Activated CD8-positive, alpha-beta memory T cell treated with anti-CD3 and anti-CD28 coated beads, Interleukin-2, amount 50 U/mL, for 24 hours (primary cell): Measurements from ENCODE around the gene ABCC3.

Experiments
- DNase-seq: peaks from one replicate; pipeline ENCODE4 v3.0.0-alpha.2; 2020; ENCODE audit errors: extremely low read depth

ABCC3 gene

DNA sequence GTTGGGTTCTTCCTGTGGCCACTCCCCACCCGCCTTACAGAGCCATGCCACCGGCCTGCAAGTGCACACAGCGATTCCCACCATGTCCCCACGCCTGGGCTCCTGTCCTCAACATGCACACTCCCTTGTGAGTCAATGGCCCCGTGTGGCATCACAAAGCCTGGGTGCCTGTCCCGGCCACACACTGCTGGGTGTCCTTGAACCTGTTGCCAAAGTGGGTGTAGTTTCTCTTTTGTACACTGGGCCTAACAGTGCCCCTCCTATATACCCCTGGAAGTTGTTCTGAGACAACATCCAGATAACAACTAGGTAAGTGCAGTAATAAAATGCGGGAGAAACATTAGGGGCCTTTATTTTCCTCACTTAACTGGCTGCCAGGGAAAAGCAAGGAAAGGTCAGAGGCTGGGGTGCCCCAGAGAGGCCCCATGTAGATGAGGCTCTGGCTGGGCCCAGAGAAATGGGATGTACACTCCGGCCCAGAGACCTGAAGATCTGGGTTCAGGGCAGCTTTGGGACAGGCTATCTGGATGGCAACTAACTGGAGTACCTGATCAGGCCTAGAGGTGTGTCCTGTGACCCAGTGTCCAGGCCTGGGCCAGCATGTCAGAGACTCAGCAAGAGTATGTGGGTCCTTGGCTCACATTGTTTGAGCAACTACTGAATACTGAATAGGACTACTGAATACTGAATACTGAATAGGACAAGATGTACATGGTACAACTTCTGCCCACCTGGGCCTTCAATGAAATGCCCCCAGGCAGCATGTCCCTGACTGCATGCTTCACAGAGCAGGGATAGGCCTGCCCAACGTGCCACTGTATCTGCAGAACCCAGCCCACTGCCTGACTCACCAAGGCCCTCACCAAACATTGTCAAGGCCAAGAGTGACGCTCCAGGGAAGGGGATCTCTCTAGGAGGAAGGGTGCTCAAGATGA, 8.3 kb downstream of the ABCC3 start:
- no peak for DNase-seq

DNA sequence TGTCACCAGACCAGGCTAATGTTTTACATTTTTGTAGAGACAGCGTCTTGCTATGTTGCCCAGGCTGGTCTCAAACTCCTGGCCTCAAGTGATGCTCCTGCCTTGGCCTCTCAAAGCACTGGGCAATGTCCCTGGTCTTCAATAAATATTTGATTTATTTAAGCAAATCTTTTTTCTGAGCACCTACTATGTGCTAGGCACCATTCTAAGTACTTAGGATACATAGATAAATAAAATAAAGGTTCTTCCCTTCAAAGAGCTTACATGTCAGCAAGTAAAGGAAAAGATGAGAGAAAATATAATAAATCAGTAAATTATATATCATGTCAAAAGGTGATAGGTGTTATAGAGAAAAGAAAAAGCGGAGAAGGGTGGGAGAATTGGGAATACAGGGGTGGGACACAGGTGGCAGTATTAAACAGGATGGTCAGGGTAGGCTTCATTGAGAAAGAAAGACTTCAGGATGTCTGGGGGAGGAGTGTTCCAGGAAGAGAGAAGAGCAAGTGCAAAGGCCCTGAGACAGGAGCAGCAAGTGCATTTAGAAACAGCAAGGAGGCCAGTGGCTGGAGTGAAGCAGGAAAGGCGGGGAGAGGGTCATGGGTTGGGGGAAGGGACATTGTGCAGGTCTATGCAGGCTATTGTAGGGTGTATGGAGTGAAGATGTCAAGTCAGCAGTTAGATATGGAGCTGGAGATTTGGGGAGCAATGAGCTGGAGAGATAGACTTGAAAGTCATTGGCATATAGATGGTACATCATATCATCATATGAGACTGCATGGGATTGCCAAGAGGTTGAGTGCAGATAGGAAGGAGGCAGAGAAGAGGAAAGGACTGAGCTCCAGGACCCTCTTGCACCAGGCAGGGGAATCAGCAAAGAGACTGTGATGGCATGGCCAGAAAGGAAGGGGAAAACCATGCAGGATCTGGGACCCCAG, 11.3 kb downstream of the ABCC3 start:
- no peak for DNase-seq

DNA sequence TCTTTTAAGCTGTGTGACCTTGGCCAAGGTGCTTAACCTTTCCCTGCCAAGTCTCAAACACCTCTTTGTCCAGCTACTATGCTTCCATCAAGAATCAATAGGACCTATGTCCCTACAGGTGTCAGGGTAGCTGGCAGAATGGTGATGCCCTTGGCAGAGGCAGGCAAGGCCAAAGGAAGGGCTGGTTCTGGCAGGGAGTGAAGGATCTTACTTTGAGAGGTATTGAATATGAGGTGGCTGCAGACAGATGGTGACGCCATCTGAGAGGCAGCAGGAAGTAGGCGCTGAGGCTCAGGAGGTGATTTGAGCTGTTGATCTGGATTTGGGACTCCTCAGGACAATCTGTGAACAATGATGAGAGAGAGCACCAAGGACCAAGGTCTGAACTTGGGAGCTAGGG, 12.5 kb downstream of the ABCC3 start:
- DNase-seq: no peak

DNA sequence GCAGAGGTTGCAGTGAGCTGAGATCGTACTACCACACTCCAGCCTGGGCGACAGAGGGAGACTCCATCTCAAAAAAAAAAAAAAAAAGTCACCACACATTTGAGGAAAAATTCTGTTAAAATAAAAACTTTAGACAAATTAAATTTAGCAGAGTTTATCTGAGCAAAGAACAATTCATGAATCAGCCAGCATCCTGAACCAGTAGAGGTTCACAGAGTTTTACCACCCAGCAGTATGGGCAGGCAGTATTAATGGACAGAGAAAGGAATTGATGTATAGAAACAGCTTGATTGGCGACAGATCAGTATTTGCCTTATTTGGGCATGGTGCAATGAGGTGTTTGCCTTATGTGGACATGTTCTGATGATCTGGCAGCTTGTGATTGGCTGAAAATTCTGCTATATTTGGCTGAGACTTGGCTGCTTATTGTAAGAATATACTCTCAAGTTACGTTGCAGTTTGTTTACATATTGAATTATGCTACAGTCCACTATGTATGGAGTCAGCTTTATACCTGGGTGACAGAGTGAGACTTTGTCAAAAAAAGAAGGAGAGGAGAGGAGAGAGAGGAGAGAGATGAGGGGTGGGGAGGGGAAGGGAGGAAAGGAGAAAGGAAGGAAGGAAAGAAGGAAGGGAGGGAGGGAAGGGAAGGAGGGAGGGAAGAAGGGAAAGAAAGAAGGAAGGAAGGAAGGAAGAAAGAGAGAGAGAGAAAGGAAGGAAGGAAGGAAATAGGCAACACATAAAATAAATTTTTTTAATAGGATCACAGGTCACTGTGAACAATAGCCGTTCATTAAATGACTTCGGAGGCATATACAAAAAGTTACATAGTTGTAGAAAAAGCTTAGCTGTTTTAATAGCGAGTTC, 14.6 kb downstream of the ABCC3 start:
- DNase-seq: no peak

DNA sequence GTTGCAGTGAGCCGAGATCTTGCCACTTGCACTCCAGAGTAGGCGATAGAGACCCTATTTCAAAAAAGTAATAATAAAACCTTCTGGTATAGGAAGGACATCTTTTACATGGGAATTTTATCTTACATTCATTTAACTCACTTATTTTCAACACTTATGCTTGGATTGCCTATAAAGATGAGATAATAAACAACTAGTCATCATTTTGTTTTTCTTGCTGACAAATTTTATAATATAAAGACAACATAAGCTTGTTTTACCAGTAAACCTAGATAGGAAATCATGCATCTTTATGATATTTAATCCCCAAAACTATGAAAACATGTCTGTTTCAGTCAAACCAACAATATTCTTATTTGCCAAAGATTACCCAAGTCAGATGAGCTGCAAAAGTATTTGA, 17.0 kb downstream of the ABCC3 start:
- DNase-seq: no peak

DNA sequence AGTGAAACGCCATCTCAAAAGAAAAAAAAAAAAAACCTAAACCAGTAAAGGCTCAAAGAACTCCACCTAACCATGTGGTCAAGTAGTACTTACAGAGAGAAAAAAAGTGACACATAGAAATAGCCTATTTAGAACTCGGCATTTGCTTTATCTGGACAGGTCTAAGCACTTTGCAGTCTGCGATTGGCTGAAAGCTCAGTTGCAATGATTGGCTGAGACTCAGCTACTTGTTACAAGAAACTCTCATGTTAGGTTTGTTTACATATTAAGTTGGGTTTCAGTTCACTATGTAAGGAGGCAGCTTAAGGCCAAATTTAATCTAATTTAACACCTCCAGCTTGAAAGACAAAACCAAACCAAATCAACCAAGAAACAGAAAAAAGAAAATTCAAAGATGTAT, 19.1 kb downstream of the ABCC3 start:
- DNase-seq: no peak

DNA sequence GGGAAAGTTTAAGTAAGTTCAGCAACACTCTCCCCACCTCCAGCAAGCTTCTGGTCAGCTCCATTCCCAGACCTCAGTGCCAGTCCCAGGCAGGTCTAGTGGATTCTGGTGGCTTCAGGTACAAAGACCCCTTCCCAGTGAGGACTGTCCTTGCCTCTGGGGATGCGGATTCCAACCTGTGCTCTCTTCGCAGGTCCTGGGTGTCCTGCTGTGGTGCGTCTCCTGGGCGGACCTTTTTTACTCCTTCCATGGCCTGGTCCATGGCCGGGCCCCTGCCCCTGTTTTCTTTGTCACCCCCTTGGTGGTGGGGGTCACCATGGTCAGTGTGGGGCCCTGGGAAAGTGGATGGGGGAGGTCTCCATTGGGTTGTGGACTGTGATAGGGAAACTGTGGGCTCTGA, 21.8 kb downstream of the ABCC3 start:
- no peak for DNase-seq

DNA sequence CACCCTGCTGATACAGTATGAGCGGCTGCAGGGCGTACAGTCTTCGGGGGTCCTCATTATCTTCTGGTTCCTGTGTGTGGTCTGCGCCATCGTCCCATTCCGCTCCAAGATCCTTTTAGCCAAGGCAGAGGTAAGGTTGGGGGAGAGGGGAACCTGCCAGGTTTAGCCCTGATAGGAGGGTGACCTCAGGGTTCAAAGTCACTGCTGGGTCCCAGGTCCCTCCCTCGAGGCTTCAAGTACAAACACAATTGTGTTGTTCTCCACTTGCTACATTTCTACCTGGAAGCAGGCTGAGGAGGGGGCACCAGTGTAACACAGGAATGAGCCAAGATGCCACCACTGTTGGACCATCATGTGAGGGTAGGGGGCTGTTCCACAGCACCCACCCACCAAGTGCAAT, 22.4 kb downstream of the ABCC3 start:
- no peak for DNase-seq

DNA sequence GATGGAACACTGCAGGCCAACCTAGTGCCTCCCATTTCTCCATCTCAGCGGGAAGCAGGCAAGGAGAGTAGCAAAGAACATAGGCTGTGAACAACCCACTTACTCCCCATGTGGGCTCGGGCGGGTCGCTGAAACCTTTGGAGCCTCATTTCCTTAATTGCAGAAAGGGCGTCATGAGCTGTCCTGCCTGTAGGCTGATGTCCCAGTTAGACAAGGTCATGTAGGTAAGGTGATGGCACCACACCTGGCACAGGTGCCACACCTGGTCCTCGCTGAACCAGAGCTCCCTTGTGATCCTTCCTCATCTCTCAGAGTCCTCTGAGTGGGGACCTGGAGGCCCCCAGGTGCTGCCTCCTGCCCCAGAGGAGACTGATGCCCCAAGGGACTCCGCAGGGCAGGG, 22.9 kb downstream of the ABCC3 start:
- DNase-seq: no peak

DNA sequence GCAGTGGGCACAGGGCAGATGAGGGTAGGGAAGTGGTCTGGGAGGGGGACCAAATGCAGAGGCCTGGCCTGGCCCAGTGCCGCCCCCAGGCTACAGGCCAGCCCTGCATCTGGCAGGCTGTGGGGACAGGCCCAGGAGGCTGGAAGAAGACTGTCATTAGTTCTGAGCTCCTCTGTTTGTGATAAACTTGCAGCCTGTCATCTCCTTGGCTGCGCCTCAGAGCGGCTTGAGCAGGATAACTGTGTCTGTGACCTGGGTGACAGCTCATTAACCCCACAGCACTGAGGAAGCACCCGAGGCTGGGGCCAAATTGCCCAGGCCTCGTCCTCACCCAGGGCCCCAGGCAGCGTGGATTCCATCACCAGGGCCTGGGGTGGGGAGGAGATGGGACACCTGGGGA, 23.9 kb downstream of the ABCC3 start:
- no peak for DNase-seq

DNA sequence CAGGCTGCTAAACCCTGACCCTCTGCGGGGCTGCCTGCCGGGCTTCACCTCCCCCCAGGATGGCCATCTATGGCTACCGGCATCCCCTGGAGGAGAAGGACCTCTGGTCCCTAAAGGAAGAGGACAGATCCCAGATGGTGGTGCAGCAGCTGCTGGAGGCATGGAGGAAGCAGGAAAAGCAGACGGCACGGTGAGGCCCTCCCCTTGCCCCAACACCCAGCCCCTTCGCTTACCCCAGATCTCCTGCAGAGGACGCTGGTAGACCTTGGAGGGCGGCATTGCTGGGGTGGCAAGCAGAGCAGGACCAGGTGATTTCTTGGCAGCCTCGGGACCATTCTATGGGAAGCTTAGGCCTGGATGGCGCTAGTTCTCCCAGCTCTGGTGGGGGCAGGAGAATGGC, 24.5 kb downstream of the ABCC3 start:
- DNase-seq: no peak

DNA sequence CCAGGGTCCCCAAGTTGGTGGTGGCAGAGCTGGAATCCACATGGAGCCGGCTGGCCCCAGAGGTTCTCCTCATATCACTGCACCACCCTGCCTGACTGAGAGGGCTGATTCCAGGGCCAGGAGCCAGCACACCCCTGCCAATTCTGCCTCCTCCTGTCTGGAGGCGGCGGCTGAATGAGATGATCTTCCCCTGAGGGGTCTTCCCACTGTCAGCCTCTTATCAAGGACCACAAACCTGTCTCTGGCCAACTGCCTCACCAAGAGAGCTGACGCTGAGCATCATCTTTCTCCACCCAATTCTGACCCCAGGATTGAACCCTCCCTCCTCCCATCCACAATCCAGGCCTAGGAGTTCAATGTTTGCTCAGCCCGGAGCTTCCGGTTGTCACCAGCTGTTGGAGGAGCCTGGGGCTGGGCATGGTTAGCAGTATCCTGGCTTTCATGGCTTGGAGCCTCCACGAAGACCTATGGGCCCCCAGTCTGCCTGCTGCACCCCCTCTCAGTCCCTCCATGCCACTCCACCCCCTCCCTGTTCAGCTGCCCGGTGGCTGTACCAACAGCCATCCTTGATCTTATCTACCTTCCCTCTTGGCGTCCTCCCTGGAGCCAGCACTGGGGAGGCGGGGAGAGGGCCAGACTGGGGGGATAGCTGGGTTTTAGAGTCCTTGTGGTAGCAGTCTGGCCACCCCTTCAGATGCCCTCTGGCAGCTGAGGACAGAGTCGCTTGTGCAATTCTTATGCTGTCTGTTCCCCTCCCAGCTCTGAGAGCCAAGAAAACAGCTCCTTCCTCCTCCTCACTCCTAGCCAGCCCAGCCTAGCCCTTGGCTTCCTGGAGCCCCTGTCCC, 25.6 kb downstream of the ABCC3 start:
- no peak for DNase-seq

DNA sequence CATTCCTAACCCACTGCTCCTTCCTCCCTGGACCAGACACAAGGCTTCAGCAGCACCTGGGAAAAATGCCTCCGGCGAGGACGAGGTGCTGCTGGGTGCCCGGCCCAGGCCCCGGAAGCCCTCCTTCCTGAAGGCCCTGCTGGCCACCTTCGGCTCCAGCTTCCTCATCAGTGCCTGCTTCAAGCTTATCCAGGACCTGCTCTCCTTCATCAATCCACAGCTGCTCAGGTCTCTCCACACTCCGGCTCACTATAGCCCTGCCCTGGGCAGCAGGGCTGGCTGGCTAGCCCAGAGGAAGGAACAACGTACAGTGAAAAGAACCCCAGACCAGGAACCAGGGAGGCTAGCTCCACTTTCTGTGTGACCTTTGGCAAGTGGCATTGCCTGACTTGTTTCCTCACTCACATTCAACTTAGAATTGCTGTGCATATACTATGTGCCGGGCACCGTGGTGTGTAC, 26.2 kb downstream of the ABCC3 start:
- no peak for DNase-seq

DNA sequence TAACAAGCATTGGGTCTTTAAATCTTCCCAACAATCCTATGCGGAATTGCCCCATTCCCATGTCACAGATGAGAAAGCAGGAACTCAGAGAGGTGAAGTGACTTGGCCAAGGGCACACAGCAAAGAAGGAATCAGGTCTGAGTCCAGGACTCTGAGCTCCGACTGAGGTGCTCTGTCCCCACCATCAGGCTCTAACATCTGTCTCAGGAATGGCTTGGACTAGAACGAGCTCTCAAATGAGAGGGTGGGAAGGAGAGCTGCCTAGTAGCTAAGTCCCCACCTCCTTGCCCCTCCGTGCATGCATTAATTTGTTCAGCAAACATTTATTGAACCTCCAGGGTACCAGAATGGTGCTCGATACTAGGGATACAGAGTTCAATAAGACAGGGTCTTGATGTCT, 26.7 kb downstream of the ABCC3 start:
- no peak for DNase-seq

DNA sequence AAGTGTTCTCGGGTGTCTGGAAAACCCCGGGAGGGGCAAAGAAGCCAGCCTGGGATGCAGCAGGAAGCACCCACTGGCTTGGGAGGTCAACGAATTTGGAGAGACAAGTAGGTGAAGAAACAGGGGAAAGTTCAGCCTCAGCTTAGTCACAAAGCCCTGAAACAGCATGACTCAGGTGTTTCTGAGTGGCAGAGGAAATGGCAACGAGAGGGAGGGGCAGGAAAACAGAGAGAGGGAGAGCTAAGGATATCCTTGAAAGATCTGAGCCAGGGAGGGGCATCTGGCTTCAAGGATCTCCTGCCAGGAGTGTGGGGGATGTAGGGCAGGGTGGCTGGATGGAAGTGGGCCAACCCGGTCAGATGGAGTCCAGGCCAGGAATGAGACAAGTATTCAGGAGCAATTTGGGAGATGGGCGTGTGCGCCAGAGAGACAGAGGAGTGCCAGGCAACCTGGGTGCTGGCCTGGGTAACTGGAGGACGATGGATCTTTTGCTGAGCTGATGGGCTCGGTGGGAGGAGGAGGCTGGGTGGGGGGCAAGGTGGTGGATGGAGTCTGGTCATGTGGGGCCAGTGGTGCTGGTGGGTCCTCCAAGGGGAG, 27.2 kb downstream of the ABCC3 start:
- DNase-seq: no peak

DNA sequence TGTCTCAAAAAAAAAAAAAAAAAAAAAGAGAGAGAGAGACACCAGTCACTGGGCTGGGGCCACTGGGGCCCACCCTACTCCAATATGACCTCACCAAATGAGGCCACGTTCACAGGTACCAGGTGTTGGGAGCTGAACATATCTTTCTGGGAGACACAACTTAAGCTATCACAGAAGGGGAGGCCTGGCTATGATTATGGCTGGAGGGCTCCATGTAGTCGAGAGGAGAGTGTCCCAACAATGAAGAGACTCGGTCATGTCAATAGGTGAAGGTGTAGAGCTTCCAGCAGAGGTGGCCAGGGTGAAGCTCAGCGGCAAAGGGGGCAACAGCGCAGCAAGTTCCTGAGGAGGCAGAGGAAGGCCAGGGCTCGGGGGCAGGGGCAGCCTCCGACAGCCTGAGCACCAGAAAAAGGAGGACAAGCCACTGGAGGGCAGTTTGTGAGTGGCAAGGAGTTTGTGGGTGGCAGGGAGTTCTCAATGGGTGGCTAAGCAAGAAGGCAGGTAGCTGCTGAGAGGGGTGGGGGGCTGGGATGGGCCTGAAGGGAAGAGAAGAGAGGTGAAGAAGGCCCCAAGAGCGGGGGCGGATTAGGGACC, 28.0 kb downstream of the ABCC3 start:
- no peak for DNase-seq

DNA sequence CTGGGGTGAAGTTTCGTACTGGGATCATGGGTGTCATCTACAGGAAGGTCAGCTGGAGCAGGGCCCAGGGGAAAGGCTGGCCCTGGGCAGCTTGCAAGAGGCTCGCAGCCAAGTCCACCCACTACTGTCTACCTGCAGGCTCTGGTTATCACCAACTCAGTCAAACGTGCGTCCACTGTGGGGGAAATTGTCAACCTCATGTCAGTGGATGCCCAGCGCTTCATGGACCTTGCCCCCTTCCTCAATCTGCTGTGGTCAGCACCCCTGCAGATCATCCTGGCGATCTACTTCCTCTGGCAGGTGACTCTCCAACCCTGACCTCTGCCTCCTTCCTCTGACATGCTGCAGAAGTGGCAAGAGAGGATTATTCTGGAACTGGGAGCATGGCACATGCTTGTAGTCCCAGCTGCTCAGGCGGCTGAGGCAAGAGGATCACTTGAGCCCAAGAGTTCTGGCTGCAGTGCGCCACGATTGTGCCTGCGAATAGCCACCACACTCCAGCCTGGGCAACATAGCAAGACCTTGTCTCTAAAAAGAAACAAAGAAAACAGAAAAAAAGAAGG, 29.2 kb downstream of the ABCC3 start:
- DNase-seq: no peak

DNA sequence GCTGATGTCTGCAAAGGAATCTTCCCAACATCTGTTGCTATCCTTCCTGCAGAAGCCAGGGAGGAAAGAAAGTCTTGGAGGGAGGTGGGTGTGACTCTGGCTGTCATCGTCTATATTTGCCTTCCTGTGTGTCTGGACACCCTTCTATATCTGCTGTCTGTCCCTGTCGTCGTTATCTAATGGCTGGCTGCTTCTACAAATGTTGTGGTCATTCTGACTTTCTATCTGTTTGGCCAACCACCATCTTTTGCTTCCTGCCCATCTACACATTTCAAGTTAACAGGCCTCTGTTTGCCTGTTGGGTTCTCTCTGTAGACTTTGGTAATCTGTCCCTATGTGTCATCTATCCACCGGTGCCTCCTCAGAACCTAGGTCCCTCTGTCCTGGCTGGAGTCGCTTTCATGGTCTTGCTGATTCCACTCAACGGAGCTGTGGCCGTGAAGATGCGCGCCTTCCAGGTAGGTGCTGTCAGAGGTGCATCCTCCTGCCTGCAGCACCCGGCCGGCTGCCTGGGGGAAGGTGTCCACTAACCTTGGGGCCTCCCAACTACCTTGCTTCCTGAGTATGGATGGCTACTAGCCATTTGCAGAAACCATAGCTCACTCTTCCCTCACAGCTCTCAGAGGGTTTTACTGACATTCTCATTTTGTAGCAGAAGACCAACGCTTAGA, 30.2 kb downstream of the ABCC3 start:
- DNase-seq: no peak

DNA sequence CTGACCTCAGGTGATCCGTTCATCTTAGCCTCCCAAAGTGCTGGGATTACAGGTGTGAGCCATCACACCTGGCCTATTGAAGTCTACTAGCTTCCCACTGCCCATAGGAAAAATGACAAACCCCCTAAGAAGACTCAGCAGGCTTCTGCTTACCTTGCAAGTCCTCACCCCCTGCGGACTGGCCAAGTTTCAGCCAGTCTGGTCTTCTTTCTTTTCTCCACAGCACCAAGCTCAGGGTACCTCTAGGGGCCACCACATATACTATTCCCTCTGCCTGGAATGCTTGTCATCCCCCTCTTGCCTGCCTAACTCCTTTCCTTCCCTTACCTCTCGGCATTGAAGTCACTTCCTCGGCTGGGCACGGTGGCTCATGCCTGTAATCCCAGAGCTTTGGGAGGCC, 31.2 kb downstream of the ABCC3 start:
- no peak for DNase-seq
